ENCODE data around the gene CHST11.

The CHST11 gene

DNA sequence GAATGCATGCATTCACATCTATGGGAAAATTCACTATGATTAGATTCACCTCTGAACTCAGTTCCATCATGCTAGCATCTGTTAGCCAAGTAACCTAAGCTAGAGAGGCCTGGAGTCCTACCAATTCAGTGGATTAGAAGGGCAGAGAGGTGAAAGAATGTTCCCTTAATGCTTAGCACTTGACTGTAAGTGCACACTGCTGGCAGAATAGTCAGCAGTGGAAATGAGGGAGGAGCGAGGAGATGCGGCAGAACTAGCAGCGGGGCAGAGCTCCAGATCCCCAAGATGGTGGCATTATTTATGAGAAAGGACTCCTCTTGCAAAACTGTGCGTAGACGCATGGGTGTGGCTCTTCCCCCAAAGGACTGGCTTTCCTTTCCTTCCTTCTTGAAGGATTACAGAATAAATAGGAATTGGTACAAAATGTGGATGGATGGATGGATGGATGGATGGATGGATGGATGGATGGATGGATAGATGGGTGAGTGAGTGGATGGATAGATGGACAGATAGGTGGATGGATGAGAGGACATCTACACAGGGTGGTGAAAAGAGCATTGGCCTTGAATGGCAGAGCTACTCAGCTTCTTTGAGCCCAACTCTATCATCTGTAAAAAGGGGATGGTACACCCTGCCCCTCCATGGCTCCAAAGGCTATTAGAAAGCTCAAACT, 227.2 kb downstream of the CHST11 start:
- no peak for DNase-seq

DNA sequence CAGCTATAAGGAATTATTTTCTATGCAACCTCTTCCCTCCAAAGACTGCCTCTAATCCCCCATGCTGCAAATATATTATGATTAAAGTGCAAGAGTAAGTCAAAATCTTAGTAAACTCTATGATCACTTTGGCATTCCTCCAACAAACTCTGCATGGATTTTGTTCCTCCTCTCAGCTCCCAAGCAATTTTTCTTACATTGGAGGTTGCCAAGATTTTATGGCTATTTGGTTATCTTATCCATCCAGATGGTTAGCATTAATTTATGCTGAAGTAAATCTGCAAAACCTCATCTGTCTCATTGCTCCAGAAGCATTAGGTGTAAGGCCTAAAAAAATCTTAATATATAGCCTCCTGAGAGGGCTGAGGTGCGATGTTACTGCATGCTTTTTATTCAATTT, 228.1 kb downstream of the CHST11 start:
- DNase-seq, result no peak

DNA sequence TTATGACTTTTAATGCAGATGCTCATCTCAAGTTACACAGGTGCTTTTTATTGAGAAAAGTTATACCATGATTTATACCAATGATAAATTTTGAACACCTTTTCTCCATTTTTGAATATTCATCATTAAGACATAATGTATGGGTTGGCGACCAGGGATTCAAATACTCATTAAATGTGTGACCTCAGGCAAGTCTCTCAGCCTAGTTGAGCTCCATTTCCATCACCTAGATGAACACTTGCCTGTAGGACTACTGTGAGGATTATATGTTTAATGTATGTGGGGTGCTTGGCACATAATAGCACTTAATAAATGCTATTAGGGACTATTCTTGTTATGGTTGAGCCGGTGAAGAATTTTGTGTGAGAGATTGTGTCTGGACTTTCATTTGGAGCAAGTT, 228.6 kb downstream of the CHST11 start:
- no peak for DNase-seq

DNA sequence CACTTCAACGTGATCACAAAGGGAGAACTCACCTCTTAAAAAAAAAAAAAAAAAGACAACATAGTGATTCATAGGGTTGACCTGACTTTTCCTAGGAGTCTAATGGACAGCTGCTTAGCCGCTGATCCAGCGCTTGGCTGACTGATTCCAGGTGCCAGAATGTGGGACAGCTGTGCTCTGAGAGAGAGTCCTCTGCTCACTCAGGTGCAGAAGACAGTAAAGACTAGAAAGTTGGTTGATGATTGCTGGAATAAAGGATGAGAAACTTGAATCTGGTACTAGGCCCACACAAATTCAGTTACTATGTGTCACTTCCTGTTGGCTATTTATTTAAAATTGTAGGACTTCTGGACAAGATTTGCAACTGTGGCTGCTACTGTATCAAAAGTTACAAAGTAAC, 229.4 kb downstream of the CHST11 start:
- no peak for DNase-seq

DNA sequence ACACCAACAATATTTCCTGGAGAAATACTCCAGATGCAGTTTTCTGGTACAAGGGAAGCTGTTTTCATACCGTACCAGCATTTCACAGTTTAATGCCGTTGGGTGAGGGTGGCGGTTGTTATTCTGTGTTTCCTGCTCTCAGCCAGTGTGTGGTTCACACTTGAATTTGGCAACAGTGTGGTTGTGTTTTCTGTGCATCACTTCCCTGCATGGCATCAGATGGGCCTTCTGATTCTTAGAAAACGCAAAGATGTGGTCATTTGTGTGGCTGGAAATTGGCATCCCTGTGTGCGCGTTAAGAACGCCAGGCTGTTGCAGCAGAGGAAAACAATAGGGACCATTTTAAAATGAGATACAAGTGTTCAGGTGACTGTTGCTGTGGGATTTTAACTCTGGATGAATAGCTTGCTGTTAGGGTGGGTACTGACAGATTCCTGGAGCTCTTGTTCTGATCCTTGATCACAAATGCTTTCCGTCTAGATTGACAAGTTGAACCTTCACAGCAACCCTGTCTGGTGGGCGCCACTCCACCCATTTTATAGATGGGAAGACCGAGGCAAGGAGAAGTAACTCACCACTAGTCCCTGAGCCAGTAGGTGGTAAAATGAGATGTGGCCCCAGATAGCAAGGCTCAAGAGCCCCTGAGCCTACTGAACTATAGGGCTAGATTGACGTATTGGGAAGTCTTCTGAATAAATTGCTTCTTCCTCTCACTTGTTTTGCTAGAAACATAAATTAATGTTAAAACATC, 231.2 kb downstream of the CHST11 start:
- DNase-seq, result no peak

DNA sequence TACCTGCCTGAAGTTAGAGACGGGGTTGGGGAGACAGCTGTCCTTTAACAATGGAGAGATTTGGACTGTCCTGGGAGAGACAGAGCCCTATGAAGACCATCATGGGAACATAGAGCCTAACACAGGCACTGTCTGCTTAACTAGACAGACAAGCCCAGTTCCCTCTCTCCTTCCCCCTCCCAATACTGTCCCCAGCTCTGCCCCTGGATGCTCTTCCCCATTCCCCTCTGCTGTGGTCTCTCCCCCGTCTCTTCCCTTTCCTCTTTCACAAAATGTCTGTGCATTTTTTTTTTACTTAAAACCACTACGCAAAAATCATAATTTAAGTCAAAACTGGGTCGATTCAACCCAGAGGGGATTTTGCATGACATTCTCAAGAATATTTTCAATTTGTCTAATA, 232.9 kb downstream of the CHST11 start:
- no peak for DNase-seq

DNA sequence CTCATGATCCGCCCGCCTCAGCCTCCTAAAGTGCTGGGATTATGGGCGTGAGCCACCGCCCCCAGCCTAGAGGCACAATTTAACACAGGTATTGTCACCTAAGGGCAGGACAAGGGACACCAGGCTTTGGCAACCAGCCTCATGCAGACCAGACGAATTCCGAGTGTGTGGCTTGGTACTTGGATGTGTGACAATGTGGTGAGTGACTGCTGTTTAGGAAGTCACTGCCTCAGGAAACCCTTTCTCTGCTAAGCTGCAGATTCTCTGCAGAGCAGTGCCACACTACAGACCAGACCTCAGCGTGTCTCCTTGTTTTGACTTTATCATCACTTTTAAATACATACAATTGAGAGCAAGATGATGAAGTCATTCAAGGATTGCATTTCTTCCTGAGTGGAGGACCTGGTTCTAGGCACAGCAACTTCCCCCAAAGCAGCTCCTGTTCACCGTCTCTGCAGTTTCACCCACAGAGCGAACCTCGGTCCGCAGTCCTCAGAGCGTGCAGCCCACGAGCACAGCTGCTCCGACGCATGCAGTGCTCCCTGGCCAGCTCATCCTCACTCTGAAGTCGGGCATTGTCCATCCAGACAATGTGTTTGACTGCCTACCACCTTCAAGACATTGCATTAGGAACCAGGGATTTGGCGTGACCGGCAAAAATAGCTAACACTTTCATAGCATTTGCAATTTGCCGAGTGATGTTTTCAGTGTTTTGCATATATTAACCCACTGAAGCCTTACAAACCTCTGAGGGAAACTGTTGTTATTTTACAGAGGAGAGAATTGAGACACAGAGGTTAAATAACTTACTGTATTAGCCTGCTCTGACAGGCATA, 235.2 kb downstream of the CHST11 start:
- DNase-seq, result no peak

DNA sequence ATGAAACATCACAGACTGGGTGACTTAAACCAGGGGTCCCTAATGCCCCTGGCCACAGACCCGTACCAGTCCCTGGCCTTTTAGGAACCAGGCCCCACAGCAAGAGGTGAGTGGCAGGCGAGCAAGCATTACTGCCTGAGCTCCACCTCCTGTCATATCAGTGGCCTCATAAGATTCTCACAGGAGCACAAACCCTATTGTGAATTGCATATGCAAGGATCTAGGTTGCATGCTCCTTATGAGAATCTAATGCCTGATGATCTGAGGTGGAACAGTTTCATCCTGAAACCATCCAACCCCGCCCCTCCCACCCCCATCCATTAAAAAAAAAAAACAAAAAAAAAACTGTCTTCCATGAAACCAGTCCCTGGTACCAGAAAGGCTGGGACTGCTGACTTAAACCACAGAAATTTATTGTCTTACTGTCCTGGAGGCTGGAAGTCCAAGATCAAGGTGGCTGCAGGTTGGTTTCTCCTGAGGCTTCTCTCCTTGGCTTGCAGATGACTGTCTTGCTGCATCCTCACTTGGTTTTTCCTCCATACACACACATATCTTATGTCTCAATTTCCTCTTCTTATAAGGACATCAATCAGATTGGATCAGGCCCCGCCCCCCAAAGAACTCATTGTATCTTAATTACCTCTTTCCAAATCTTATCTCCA, 235.9 kb downstream of the CHST11 start:
- no peak for DNase-seq

DNA sequence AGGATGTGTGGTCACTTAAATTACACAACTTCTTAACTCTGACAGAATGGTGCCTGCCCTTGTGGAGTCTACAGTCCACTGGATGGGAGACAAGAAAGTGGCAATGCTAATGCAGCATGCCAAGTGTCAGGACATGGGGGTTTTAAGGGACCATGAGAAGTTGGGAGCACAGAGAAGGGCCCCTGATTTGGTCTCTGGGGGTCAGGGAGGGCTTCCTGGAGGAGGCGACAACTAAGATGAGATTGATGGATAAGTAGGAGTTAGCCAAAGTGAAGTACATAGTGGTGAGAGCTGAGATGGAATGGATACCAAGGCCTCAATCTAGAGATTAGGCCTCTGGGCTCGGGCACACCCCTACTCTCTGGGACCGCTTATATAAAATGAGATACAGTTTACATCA, 236.7 kb downstream of the CHST11 start:
- no peak for DNase-seq

DNA sequence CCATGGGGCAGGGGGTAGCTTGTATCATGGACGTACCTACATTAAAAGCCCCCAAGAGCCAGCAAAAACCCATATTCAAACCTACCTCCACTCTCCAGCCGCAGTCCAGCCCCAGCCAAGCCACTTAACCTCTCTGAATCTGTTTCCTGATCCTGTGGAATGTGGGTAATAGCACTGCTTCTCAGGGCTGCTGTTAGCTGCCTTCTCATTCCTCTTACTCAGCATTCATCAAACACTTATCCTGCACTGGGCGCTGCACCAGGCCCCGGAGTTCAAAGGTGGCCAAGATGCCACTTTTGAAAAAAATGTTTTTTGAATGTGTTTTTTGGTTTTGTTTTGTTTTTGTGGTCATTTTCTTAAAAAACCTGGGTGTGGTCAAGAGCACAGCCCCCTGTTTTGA, 237.4 kb downstream of the CHST11 start:
- DNase-seq, result no peak

DNA sequence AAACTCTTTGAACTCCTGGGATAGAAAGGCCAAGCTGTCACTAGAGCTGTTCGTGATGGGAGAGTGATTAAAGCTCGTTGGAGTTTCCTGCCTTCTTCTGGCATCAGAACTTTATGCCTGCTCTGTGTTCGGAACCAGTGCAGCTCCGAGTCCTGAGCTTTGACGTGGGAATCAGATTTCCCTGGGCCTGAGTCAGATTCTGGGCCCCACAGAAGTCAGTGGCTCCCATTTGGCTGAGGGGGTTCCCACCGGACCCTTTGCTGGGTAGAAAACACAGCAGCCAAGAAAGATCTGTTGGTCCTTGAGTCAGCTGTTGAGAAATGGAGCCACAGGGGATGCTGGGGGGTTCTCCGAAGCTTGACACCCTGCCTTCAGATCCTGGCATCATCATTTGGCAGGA, 238.0 kb downstream of the CHST11 start:
- DNase-seq, result no peak

DNA sequence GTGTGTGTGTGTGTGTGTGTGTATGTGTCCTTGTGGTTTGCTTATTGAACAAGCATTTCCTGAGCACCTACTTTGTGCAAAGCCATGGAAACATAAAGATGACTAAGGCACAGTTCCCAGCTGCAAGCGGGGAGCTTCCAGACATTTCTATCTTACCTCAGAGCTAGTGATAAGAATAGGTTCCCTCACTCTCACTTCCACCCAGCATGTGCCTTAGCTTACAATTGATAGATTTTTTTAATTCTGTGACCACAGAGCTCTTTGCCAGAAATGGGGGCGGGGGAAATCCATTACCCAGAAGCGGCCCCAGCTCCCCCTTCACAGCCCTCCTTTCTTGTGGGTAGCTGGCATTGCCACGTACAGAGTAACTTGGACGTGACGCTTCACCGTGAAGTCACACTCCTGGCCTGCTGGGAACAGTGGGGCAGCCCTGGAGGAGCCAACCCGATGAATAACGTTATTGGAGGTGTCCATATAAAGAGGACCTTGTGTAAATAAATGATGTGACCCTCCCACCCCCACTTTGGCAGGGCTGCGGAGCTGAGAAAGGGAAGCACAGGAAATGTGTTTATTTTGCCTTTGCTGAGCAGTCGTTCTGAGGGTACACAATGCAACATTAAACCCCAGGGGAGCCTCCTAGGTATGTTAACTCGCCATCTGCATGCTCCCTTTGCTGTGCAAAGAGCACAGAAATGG, 238.9 kb downstream of the CHST11 start:
- DNase-seq, result peak; percentile 85

DNA sequence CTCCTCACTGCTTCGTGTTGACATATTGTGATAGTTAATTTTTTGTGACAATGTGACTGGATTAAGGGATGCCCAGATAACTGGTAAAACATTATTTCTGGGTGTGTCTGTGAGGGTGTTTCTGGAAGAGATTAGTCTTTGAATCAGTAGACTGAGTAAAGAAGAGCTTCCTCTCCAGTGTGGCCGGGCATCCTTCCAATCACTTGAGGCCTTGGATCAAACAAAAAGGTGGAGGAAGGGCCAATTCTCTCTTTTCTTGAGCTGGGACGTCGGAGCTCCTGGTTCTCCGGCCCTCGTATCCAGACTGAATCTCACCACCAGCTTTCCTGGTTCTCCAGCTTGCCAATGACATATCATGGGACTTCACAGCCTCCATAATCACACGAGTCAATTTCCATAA, 240.4 kb downstream of the CHST11 start:
- no peak for DNase-seq

DNA sequence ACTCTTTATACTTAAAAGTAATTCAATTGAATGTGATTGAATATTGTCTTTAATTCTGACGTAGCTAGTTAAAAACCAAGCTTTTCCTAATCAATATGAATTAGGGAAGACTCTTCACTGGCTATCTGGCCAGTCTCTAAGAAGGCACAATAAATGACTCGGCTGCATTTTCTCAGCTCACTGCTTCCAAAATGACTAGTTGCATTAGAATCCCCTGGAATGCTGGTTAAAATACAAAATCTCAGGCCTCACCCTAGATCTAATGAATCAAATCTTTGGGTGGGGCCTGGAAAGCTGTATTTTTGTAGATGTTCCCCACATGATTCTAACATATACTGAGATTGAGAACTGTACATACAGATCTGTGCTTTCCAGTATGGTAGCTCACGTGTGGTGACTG, 242.1 kb downstream of the CHST11 start:
- DNase-seq, result no peak

DNA sequence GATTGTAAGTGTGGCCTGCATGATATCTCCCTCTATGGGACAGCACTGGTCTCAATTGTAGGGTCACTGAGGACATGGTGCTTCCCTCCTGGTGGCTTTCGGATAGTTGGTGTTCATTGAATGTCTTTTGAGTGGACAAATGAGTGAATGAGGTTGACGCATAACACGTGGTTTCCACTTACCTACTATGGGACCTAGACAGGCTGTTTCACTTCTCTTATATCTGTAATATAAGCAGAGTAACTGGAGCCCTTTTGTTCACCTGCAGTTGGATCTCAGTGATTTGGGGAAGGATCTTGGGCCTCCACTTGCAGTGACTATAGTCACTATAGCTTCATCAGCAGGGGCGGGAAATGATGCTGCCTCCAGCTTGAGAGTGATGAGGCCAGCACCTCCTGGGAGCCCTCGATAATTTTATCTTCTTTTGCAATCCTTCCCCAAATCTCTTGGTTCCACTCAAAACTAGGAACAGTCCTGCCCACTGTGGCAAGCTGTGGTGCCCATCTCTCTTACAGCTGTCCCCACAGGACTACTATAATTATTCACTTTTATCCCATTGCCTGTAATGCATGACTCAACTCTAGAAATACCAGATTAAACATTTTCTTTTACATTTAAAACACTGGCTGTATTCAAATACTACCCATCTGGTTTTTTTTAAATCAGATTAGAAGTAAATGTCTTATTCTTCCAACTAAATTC, 242.9 kb downstream of the CHST11 start:
- DNase-seq, result no peak

DNA sequence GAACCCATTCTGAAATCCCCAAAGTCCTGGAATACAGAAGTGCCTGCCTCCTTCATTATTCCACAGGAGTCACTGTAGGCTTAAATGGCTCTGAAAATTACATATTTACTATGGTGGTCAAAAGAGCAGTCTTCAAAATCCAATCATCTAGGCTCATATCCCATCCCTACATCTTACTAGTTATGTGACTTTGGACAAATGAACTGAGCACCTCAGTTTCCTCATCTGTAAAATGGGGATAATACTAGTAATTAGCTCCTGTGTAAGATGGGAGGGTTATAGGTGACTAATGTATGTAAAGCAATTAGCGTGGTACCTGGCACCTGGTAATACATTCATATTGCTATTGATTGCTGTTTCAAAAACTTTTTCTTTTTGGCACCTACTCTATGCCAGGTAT, 243.6 kb downstream of the CHST11 start:
- no peak for DNase-seq

DNA sequence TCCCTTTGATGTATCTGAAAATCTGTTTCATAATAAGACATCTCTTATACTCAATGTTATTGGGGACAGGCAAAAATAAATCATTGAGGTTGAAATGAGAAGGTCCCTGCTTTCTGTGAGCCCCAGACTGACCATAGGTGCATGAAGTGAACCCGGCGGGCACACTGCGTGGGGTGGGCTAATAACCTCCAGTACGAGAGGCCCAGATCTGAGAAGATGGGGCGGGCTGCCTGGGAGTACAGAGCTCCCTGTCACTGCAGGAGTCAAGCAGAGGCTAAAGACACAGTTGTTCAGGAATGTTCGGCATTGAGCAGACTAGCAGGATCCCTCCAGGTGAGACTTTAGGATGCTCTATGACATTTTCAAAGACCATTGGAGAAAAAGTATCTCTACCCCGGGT, 244.6 kb downstream of the CHST11 start:
- no peak for DNase-seq

DNA sequence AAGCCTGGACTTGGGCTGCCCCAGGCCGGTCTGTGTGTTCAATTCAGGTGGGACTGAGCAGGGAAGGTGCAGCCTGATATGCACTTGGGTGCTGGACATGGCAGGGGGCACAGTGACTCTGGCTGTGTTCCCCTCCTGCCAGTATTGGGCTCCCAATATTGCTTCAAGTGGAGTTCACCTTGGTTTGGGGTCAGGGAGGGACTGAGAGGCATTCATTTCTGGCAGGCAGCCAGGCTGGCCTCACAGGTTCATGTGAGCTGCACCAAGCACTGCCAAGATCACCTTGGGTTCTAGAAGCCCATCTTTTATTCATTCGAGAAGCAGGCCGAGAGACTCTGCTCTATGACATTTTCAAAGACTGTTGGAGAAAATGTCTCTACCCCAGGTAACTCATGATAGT, 245.0 kb downstream of the CHST11 start:
- DNase-seq, result no peak

DNA sequence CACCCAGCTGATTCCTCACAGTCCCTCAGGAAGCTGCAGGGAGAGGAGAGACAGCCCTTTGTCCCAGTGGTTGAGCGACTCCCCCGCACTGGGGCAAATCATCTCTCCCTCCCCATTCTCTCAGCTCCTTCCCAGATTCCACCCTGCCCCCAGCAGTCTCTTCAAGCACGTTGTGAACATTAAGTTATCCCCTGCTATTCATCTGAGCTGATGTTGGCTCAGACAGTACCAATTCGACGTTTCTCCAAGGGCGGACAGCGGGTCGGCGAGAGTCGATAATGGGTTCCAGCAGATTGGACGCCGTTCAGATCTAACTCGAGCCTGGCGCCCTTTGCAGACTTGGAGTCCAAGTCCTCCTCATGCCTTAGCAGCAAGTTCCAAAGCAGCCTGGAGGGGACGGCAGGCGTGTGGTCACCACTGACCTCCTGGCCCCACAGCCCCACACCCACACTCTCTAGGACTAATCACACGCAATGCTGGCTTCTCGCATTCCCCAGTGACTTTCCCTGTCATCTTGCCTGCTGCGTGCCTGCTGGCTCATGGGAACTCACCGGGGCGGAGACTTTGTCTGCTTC, 245.9 kb downstream of the CHST11 start:
- DNase-seq, result no peak

DNA sequence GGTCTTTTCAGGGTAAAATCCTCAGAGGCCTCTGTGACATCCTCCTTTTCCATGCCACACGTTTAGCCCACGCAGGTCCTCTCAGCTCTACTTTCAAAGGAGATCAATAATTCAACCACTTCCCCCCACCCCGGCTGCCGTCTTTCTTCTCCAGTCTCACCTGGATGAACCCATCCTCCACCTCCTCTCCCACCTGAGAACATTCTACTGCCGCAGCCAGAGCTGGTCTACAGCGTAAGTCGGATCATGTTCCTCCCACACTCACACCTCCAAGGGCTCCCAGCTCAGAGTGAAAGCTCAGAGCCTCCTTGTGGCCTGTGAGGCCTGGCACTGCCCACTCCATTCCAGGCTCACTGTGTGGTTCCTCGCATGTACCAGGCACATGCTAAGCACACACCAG, 246.6 kb downstream of the CHST11 start:
- no peak for DNase-seq

DNA sequence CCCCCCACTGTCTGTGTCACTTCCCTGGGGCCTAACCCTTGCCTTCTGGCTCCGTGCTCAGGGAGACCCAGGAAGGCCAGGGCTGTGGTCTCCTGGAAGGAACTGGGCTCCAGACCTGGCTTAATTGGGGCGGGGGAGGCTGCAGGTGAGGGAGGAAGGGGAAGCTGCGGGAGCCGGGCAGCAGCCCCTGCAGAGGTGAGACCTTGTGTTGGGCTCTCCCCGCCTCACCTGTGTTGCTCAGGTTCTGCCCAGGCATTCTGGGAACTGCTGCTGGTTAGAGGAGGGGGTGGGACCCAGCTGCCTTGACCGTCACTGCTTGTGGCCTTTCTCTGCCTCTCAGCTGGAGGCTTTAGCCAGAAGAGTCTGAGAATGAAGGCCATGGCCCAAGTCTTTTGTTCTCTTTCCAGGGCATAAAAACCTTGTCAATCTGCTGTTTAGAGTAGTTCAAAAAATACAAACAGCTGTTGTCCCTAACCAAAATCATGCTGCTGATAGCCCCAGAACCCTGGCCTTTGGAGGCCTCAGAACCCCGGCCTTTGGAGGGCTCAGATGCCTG, 247.6 kb downstream of the CHST11 start:
- no peak for DNase-seq

Measured in activated CD8-positive, alpha-beta memory T cell treated with anti-CD3 and anti-CD28 coated beads, Interleukin-2, amount 50 U/mL, for 48 hours (primary cell).